GM18517 (cell line): ENCODE results near the gene GABRR3.
"Not testable (repeated sequence)": the region's sequence is repeated elsewhere in the genome, so short reads cannot be mapped to it uniquely, and the experiment has no call there.

ENCODE experiments used
- ATAC-seq: cut with Tn5 transposase; IDR thresholded peaks from one replicate; pipeline ENCODE4 v1.9.1; 2021; ENCODE audit warnings: mild to moderate bottlenecking, moderate library complexity; ENCODE audit not compliant: unreplicated experiment

The GABRR3 gene

DNA sequence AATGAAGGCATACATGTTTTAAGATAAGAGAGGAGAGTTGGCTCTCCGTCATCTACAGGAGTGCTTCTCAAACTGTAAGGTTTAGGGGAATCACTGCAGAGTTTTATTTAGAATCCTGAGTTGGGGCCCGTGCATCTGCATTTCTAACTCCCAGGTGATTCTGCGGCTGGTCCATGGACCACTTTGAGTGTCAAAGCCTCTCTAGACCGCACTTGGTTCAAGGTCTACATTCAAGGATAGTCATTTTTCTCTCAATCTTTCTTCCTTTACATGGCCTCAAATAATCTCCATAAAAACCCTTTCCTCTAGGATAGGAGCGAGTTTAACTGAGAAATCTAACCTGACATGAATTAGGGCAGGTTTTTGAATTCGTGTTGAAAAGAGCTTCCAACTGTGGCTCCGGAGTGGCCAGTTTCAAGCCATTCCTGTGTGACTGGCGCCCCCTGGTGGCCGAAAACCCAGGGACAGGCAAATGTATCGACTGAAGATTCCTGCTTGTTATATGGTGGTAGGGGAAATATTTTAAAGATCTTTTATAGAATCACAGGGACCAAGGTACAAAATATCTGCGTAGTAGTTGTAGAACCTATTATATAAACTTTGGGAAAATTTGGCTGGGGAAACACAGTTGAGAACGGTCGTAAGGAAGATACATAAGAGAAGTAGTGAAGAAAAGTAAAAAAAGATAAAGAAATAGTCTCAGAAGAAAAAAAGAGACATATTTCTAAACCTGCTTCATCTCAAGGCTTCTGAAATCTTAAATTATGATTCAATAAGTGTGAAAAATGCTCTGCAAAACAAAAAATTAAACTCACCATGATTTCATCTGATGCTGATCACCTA is 11.9 kb downstream of the GABRR3 start:
- peak; percentile 73 for ATAC-seq

DNA sequence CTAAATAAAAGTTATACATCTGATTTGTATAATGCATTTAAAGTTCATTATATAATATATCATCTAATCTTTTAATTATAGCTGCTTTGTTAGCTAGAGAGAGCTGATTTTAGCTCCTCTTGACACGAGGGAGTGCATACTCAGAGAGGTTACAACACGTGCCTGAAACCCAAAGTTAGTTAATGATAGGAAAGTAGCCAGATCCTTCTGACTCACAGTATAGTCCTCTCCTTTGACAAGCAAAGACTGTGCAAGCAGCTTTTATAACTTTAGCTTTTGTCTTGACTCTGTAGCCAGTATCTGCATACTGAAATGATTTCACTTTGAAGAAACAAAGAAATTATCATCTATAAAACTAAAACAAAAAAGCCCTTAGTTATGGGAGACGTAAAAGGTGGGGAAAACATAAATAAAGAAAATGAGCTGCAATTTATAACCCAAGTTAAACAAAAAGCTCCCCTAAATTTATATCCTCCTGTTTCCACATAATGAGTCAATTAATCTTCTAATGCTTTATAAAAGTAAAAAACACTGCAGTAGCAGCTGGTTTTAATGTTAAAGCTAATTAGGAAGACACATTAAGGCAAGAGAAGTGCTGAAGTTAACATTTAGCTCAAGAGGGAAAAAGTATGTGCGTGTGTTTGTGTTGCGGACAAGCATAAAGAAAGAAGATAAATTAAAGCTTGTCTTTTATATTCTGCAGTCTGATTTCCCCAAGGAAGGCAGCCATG is 13.1 kb downstream of the GABRR3 start:
- ATAC-seq, result no peak

DNA sequence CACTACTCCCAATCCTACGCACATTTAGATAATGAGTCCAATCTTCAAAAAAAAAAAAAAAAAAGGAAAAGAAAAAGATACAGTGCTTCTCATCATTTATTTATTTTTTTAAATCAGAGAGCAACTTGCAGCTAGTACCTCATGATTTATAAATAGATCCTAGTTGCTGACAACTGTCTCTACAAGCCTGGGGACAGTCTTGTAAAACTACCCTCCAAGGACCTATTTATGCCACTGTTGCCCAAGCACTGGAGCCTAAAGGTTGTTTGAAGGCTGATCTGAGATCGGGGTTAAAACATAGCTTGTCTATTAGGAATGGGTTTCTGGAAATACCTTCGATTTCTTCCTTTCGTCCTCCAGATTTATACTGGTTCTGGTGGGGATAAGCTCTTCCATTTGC is 14.7 kb downstream of the GABRR3 start:
- ATAC-seq, result no peak

DNA sequence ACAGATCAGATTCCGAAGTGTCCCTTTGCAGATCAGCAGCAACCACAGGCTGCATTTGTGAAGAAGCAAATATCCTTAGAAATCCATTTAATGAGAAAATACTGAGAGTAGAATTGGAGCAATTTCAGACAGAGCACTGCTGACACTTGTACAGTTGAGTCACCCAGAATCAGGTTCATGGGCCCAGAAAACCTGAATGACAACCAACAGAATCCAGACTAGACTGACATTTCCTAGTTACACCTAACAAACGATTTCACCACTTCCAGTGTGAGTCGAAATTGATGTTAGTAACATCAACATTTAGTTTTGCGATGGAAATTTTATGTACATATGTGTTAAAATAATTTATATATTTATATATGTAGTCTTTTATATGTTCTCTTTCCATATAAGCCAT is 16.8 kb downstream of the GABRR3 start:
- ATAC-seq, result no peak

DNA sequence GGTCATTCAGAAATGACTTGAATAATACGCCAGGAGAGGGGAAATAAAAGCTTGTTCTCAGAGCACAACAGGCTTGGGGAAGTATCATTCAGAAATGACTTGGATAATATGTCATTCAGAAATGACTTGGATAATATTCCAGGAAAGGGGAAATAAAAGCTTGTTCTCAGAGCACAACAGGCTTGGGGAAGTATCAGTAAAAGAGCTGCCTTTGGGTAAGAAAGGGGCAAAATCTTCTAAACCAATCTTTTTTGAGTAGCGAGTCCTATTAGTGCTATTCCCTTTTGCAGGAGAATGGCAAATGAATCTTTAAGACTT is 20.9 kb downstream of the GABRR3 start:
- no peak for ATAC-seq

DNA sequence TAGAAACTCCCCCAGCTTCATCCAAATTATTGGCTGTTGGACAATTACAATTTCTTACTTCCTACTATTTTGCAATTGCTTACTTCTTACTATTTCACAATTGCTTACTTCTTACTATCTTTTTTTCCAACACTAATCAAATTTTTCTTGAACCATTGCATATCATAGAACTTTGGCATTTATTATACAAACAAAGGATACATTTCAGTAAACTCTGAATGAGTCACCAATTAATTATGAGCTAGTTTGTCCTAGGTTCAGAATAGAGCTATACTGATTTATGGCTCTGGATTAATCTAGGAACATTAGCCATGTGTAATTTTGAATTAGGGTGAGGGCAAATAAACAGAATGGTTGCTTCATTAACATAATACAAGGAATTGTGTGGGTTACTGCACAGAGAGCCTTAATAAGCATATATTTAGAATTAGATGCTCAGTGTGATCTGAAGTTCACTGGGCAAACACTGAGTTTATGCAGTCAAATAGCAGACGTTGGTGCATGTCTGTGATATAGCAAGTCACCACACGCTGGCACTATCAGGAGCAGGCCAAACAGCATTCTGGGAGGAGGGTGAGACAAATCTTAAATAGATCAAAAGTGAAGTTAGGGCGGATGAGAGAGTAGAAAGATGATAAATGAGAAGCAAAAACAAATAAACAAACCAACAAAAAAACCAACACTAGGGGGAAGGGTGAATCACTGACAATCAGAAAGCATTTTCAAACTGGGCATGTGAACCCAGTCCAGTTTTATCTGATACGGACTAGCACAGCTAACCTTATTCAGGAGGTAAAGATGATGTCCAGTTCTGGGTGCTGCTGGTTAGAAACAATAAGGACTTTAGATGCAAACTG is 21.5 kb downstream of the GABRR3 start:
- ATAC-seq, result no peak

DNA sequence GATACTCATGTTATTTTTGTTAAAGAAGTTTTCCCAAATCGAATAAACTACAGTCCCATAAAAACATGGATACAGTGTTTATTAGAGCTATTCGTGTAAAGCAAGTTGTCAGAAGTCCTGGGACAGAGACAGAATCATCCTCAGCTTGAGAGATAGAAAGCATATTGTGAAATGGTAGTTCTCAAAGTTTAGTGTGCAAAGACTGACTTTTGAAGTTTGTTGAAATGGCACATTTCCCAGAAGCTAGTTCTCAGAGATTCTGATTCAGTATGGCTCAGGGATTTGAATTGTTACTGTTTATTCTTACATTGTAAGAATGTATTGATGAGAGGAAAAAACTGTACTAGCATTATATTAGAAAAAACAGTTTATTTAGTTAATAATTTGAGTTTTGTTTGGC is 22.1 kb downstream of the GABRR3 start:
- no peak for ATAC-seq

DNA sequence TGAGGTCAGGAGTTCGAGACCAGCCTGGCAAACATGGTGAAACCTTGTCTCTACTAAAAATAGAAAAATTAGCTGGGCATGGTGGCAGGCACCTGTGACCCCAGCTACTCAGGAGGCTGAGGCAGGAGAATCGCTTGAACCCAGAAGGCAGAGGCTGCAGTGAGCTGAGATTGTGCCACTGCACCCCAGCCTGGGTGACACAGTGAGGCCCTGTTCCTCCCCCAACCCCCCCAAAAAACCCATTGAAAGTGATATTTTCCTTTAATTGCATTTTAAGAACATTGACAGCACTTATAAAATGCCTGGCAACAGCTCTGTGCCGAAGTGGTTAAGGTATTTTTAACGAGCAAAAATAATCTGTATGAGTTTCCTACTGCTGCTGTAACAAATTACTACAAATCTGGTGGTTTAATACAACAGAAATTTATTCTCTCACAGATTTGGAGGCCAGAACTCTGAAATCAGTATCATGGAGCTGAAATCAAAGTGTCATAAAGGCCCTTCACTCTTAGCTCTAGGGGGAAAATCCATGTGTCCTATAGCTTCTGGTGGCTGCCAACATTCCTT is 24.1 kb downstream of the GABRR3 start:
- not testable (repeated sequence) for ATAC-seq

DNA sequence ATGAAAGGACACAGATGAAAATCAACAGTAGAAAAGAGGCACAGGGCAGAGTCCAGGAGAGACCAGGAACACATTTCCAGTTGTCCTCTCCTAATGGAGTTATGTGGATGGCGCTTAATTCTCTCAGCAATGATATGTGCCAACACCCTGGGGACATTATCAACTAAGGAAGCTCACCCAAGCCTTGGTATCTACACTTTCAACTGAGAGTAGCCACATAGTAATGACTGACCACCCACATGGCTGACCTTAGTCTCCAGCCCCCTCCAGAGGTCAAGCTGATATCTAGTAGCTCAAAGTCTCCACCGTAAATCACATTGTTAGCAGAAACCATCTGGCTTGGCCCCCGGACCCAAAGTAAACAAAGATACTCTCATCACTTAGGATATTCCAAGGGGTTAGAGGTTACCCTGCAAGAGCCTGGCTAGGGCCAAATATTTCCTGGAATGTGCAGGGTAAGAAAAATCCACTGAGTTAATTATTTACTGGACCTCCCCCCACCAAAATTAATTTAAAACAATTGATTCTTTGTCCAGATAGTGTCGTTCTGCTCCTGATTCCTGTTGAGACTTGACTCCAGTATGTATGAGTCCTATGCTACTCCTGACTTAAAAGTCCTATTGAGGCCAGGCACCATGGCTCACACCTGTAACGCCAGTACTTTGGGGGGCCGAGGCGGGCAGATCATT is 24.8 kb downstream of the GABRR3 start:
- ATAC-seq, result no peak

DNA sequence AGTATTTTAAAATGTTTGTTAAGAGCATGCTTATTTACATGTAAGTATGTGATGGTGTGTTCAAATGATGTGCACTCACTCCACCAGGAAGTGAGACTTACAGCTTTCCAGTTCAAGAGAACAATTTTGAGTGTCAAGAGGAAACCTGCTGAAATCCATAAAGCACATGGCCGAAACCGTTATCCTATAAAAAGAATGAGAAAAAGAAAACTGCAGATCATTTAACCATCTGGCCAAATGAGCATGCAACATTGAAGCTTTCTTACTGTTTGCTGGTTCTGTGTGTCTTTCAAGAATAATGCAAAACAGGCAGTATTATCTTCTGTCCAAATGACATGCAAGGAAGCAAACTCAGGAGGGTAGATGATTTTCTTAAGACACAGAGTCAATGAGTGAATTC is 26.3 kb downstream of the GABRR3 start:
- peak; percentile 69 for ATAC-seq

DNA sequence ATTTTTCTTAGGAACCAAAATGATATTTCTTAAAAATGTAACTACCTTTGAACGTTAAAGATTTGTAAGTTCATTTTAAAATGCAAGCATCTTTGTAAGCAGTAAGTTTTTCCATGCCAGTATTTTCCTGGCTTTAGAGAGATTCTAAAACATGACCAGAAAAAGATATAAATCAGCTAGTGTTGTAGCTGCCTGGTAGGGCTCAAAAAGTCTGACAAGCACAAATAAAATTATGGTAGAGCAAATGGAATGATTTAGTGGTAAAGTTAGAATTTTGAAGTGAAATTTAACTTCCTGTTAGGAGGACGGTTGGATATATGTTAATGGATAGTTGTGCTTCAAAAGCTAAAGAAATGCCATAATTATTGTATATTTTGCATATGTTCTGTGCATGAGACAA is 29.7 kb downstream of the GABRR3 start:
- no peak for ATAC-seq

DNA sequence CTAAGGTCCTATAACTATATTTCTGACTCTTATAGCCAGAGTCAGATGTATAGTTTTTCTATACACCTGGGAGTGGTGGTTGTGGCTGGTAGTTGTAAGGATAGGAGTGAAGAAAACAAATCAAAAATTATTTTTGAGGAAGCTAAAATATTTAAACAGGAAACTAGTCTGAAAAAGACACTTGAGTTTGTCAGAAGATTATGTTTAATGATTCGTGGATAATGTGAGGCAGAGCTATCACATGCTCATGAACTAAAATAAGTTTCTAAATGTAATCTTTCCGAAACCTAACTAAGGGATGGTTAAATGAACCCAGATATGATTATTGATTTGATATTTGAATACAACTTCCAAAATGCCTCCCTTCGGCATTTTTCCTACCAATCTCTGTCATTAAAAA is 30.4 kb downstream of the GABRR3 start:
- no peak for ATAC-seq

DNA sequence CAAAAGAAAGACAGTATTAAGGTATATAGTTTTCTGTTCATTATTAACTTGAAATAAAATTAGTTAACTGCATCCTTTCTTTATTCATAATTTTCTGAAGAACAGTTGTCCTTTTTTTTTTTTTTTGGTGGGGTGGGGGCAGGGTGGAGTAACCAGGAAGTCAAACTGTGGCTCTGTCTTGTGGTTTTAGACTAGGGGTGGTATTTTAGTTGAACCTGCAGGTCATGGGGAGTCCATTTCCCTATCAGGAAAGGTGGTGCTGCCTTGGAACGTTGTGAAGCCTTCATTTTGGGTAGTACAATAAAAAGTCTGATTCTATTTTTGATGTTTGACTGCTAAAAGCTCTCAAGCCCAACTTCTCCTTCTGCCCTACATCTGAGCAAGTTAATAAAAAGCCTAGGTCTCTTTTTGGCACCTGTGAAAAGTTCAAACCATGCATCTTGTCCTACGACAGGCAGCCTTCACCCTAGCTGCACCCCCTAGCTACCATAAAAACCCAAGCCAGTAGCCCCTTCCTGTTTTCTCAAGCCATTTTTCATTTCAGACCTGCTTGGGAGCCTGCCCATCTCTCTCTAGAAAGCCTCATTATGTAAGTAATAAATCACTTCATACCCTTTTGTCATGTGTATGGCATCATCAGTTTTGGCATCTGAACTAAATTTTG is 31.7 kb downstream of the GABRR3 start:
- peak; percentile 74 for ATAC-seq

DNA sequence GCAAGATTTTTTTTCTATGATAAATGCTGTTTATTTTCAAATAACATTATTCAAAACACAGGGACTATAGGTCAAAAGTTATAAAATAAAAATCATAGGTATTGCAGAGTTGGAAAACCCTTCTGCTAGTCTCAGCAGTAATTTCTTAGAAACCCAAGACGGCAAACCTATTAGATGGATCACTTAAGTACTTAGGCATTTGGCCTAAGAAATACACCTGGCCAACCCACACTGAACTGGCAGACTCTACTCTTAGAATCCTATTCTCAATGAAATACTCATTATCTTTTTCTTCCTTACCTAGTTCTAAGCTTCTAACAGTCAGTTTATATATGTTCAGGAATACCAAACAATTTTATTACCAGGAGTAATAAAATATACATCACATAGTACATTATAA is 32.4 kb downstream of the GABRR3 start:
- no peak for ATAC-seq

DNA sequence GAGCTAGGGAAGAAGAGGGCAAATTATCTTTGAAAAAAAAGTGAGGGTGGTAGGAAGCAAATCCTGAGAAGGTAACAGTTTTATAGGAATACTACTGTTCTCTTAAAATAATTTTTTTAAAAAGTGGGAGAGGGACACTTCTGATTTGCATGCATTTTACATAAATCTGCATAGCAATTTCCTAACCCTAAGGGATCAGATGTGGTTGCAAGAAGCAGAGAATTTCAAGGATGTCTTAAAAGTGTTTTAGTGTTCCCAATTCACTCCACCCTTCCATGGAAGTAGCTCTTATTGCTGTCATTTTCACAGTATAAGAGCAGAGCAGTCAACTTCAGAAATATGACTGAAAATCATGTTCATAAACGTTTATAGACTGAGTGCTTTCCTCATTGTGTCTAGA is 35.1 kb downstream of the GABRR3 start:
- no peak for ATAC-seq

DNA sequence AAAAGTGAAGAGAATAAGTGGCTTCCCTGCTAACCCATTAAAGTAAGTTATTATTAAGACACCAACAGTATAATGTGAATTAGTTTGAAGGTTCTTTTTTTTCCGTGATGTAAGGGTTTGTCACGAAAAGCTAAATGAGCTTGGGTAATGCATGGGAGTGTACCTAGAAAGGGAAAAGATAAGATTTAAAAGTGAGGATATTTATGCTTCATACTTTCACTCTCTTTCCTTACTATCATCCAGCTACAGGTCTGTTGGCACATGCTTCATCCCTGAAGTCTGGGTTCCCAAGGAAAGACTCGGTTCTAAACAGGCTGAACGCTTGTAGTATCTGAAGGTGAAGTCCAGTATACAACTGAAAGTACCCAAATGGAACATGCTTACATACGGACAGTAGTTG is 36.0 kb downstream of the GABRR3 start:
- ATAC-seq, result no peak

DNA sequence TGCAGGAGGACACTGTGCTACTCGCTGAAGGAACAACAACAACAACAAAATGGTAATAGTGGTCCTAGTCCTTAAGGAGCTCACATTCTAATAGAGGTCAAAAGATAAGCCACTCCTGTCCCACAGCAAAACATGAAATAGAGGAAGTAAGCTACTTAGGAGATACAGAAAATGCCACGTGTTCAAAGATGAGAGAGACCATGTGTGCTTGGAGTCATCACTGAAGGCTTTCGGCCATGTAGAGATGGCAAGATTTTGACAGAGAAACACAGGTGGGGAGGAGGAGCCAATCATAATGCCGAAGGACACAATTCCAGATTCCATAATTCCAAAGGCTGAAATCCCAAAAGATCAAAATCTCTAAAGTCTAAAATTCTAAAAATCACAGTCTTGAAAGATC is 38.1 kb downstream of the GABRR3 start:
- no peak for ATAC-seq

DNA sequence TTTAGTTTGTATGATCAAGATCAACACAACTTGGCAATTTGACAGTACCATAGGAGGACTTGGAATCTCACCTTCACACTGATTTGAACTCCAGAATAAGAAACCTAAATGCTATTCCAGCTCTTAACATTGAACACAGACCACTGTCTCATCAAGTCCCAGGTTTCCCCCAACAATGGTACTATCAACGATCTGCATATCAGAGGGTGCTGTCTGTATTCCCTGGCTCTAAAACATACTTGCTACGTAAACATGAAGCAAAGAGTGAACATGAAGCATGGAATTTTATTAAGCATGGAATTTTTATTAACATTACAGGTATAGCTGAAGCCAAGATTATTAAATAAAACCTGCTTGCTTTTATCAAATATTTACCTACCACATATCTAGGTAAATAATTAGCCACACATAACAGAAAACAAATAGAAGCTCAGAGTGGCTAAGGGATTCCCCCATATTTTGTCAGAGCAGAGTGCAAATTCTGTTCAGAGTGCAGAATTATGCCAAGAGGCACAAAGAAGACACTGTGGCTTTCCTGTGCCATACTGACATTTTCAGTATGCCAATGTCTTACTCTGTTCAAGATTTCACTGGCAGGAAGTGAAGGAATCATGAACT is 40.7 kb downstream of the GABRR3 start:
- ATAC-seq, result no peak

DNA sequence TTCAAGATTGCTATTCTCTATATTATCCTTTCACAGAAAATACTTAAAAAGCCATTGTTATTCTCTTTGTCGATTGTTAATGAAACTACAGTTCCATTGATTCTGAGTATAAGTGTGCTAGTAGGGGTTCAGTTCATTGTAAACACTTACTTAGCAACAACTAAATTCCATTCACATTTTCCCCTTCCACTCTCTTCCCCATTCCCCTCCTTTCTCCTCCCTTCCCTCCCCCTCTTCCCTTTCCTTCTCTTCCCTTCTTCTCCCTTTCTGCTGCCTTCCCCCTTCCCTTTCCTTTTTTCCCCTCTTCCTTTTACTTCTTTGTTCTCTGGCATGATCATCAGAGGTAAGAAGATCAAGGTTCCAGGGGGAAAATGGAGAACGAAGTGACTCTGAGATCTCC is 41.6 kb downstream of the GABRR3 start:
- ATAC-seq, result no peak
